GM19099 (cell line): ENCODE results near the gene PRPF18.

Experiments used
- POLR2A ChIP-seq: IDR thresholded peaks from 3 replicates; pipeline ENCODE4 v1.6.1; 2011; ENCODE audit warnings: low read depth; ENCODE audit not compliant: insufficient read length; ENCODE audit errors: extremely low read depth

Gene PRPF18

DNA sequence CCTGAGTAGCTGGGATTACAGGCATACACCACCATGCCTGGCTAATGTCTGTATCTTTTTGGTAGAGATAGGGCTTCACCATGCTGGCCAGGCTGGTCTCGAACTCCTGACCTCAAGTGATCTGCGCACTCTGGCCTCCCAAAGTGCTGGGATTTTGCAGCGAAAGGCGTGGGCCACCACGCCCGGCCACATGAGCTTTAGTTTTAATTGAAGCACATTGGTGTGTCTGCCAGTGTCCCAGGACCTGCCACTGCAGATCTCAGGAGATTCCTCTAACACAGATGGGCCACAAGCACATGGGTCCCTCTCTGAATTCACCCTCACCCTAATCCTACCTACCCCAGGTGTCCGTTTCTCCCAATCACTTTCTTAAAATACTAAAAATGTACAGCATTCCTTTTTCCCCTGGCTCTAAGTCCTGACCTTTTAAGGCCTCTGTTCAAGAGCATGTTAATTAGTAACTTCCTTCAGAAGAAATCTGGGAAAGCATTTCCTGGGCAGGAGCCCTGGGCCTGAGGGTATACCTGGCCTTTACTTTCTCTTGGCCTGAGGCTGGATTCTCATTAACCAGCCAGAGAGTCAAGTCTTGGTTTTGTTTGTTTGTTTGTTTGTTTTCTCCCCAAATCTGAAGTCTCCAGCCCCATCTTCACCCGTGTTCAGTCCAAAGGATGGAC is 82.6 kb downstream of the PRPF18 start:
- TF ChIP-seq POLR2A, result no peak

GRCh38 chr10:13669901-13670300 is 83.1 kb downstream of the PRPF18 start:
- TF ChIP-seq POLR2A, result no peak

GRCh38 chr10:13670311-13670710 is 83.5 kb downstream of the PRPF18 start:
- TF ChIP-seq POLR2A, result no peak

- no peak for TF ChIP-seq POLR2A
These were observed 85.1 kb downstream of the PRPF18 start for GRCh38 chr10:13671904-13672303.

DNA sequence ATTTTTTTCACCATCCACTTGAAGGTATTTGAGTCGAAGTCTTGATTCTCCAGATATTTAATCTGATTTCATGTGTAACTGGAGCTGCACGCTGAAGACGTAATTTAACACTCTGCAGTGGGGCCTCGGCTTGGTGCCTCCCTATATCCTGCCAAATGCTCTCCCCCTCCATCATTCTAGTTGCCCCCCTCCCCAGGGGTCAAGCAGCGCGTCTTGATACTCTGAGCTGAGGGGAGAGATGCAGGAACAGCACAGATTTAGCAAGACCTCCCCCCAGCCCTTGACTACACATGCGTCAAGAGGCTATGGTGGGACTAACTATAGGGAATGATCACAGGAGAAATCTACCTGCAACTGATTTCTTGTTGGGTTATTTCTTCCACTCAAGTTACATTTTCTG is 85.8 kb downstream of the PRPF18 start:
- no peak for TF ChIP-seq POLR2A

DNA sequence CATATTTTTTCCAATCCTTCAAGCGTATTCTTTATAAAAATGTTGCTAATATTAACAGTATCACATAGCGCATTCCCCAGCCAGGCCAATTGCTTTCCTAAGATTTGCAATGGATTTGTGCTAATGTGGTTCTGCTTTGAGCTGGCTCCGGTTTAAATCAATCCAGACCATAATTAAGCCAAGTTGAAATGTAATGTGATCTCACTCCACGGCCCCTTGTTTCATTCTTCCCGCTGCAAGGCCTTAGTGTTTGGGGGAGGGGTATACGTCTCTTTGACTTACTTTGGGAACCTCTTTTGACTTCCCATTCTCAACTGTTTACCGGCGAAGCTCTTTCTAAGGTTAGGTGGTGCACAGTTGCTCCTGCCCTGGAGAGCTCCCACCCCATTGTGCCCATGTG is 86.4 kb downstream of the PRPF18 start:
- TF ChIP-seq POLR2A, result no peak

DNA sequence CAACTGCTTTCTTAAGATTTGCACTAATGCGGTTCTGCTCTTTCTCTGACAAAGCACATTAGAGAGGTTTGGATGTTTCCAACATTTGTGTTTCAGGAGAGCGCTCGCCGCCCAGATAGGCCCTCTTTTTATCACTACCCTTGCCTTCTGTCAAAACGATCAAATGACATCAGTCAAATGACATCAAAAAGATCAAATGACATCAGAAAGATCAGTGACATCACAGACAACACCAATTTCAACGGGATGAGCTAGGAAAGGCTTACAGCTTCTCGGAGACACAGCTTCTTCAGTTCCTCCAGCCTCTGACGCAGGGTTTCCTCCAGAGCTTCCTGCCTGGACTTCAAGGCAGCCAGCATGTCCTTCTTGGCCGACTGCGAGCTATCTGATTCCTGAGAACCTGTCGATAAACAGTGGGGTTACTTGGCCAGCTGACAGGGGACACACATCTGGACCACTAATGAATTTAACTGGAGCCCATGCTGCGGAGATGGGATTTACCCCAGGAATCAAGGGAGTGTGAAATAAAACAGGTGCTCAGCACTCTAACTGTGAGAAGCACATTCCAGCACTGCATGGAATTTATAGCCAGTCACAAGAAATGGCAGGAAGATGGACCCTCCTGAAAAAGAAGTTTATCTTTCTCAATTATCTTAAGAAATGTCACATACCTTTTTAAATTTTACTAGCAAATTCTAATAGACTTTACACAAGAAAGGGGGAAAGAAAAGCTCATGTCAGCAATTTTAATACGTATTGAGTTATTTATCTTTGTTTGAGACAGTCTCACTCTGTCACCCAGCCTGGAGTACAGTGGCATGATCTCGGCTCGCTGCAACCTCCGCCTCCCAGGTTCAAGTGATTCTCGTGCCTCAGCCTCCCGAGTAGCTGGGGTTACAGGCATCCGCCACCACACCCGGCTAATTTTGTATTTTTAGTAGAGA is 88.2 kb downstream of the PRPF18 start:
- no peak for TF ChIP-seq POLR2A

DNA sequence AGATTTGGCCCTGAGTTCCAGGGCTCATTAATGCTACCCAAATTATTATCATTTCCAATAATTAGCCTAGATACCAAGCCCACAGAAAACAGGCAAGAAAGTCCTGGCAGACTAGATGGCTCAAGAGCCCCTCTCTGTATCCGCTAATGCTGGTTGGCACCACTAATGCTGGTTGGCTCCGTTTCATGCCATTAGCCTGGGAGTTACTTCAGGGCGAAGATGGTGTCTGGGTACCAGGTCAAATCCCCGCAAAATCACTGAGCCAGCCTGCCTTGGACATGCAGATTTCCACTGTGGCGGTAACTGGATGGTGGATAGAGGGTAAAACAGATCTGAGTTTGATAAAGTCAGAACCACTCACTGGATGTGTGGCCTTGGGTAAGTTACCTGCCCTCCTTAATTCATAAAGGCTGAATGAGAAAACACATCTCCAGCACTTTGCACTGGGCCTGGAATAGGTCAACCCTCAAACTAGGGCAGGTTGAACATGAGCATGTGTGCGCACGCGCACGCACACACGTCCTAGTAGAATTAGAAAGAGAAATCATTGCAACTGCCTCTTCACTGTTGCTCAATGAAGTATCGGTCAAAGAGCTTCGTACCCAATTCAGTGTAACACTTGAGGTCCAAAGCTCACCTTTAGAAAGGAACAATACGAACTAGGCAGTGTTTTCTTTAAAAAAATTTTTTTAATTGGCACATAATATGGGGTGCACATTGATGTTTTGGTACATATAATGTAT is 91.5 kb downstream of the PRPF18 start:
- no peak for TF ChIP-seq POLR2A
